Stimulated activated CD8-positive, alpha-beta memory T cell treated with anti-CD3 and anti-CD28 coated beads, Interleukin-4, amount 100 ng/mL, for 48 hours (primary cell): ENCODE measurements around the gene CEP95.
"Not testable (repeated sequence)": the region's sequence is repeated elsewhere in the genome, so short reads cannot be mapped to it uniquely, and the experiment has no call there.

Experiments
- DNase-seq: peaks from one replicate; pipeline ENCODE4 v3.0.0-alpha.2; 2020

CEP95 gene

DNA sequence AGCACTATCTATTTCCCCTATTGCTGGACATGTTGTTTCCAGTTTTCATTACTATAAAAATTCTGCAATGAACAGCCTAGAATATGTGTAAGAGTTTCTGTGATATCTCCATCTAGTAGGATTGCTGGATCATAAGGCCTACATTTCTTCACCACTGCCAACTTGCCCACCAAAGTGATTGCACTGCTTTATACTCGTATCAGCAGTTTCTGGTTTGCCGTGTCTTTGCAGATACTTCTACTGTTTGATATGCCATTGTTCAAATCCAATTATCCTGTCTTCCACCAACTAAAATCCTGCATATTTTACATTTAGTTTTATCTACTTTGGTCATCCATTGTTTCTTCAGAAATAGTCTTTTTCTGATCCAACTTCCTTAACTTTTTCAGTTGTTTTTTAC is 21.1 kb downstream of the CEP95 start:
- no peak for DNase-seq

DNA sequence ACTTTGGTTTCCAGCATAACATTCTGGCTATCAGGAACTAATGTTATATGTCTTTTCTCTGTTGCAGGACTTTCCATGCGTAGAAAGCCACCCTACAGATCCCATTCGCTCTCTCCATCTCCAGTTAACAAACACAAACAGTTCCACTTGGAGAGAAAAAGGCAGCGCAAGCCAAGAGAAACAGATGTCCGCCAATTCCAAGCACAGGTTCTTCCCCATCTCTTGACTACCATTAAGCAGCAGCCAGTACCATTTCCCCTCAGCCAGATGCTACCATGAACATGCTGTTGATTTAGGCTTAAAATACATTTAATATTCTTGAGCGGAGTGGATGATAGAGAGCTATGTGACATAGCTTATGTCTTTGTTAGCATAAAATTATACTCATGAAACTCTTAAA is 22.4 kb downstream of the CEP95 start:
- no peak for DNase-seq

DNA sequence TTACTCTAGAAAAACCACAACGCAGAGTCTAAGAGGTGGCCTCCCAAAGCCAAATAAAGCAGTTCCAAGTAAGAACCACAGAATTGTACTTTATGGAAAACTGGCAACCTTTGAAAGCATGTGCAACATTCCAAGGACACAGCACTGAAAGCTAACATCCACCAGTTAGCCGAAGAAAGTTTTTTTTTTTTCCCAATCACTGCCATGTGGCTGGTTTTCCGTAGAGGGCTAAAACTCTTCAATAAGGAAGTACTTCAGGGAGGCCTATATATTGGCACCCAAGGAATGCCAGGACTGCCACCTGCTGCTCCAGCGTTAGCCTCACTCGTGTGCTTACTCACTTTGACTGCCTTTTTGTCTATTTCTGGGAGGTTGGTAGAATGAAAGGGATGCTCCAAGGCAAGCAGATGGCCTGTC is 25.2 kb downstream of the CEP95 start:
- no peak for DNase-seq

DNA sequence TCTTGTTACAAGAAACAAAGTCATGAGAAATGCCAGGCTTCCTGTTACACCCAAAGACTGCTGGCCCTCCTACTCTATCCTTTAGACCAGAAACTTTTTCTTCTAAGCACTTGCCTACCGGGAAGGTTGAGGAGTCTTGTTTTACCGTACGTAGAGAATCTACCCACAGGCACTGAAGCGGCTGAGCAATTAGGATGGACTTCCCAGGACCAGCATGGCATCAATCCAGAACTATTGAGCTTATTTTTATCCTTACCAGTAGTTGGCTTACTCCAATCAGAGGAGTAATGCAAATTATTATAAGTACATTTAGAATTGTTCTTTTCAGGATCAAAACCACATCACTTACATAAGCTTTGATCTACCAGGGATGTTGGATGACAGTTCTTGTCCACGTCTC is 25.6 kb downstream of the CEP95 start:
- no peak for DNase-seq

DNA sequence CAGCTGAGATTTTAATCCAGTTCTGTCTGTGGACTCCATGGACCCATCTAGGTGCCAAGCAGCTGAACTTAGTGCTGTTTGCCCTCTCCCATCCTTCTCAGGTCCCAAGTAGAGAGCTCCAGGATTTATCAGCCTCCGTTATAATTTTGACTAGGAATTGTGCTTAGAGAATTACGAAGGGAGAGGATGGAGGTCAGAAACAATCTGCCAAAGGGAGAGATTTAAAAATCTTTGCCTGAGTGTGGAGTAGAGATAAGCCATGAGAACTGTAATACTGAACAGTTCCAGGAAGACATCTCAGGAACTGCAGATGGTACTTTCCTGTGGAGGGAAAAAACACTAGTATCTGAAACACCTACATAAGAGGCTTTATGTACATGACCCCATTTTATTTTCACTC is 27.0 kb downstream of the CEP95 start:
- DNase-seq: no peak

DNA sequence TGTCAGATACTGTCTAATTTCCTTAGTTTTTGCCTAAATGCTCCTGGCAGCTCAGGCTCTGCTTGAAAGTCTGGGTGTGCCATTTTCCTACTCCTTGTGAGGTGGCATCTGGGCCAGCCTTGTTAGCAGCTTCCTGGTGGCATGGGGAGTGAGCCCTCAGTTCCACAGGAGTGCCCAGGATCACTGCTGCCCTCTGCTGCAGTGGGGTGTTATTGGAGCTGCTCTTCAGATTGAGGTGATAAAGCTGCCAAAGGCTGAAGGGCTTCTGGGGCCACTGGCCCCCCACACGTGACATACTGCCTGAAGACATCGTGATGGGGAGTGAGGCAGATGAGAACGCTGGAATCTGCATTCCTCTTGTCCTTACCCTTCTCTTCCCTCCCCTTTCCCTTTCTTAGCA is 27.4 kb downstream of the CEP95 start:
- no peak for DNase-seq

DNA sequence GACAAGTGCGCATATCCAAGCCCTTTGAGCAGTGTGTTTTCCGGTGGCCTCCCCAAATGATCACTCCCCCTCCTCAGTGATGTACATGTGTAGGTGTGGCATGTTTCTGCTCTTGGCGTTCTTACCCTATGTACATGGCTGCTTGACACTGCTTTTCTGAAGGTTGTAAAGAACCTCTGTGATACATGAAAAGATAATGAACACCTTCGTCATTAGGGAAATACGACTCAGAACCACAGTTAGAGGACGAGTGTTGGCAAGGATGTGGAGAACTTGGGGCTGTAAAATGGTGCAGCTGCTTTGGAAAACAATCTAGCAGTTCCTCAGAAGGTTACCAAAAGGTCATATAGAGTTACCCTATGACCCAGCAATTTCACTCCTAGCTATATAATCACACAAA is 28.6 kb downstream of the CEP95 start:
- no peak for DNase-seq

DNA sequence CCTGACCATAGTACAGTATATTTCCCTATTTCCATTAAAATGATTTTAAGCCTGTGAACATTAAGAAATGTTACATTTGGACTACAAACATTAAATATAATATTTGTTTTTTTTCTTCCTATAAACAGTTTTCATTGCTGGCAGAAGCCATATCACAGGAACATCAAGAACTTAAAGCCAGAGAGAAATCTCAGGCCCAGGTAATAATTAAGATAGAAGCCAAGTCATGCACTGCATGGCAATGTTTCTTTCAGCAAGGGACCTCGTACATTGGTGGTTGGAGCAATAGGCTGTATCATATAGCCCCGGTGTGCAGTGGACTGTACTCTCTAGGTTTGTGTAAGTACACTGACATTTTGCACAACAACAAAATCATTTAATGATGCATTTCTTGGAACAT is 30.1 kb downstream of the CEP95 start:
- no peak for DNase-seq

DNA sequence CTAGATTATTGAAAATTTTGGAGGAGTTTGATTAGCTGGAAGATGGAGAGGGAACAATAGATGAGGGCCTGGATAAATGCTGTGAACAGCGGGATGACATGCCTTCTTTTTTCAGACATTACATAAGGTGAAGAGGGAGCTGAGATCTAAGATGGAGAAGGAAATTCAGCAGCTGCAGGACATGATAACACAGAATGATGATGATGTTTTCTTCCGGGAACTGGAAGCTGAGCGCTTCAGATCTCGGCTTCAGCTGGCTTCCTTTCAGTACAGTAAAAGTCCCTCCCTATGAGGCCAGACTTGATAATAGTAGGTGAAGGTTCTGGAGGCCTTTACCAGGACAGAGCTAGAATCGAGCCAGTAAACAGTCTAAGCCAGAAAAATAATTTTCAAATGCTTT is 30.7 kb downstream of the CEP95 start:
- no peak for DNase-seq

DNA sequence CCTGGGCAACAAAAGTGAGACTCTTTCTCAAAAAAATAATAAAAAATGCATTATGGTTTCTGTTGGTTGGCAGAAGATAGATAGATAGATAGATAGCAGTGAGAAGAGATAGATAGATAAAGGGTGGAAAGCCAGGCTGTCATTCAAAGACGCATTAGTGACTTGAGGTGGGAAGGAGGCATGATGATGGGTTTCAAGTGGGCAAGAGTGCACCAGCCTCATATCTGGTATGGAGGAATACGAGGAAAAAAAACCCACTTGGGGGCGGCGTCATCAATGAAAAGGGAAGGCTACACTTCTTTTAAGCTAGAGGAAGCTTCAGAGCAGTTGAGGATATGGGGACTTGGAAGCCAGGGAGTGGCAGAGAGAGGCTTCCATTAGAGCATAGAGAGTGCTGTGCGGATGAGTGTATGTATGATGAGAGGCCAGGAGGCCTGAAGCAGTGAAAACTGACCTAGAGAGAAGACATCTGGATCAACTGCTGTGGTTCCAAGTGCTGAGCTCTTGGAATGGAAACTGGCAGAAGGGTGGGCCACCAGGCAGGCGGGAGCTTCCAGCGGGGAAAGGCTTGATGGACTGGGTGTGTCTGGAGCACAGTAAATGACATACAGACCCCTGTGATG is 31.8 kb downstream of the CEP95 start:
- DNase-seq: no peak

DNA sequence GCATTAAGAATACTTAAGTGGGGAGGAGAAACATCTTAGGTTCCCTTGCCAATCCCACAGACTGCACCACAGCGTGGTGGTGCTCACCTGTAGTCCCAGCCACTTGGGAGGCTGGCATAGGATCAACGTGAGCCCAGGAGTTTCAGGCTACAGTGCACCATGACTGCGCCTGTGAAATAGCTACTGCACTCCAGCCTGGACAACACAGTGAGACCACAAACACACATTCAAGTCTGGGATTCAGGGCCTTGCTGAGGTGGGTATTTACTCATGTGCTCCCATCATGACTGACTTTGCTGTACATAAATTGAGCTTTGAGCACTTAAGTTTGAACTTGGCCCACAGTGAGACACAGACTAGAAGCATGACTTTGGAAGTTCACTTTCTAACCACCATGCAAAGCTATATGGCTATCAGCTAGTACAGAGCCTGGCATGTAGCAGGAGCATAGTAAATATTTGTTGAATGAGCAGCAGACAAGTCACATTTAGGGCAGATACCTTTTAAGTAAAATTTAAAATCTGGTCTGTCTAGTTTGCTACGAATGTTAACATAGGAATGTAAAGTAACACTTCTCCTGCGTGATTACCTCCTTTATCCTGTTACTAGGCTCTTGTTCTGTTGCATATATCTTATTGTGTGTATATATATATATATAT is 33.5 kb downstream of the CEP95 start:
- DNase-seq: no peak

DNA sequence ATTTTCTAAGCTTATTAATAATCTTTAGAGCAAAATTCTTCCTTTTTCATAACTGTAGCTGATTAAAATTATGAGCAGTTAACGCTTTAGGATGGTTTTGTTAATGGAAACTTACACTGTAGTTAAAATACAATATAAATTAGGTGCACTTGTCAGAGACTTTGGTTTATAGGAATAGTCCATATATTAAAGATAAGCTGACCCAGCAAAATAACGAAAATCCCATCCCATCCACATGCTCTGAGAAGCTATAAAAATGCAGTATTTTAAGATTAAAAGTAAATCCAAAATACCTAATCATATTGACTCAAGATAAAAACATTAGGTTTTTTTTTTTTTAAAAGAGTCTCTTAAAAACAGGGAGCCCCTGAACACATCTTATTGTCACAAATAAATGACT is 38.0 kb downstream of the CEP95 start:
- DNase-seq: no peak

DNA sequence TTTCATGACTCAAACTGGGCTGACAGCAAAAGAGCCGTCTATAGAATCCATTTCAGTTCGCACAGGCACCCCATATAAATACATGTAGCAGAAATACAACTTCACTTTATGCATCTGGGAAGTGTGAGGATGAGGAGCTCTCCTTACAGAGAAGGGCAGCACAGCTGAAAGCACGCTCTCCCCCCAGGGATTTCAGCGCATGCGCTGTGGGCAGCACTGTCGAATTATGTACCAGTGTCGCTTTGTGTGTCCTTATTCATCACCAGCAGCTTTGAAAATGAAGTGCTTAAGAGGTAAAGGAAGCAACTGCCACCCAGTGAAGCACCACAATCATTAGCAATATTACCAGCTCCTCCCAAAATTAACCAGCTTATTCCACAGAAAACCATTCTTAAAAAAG is 39.9 kb downstream of the CEP95 start:
- no peak for DNase-seq

DNA sequence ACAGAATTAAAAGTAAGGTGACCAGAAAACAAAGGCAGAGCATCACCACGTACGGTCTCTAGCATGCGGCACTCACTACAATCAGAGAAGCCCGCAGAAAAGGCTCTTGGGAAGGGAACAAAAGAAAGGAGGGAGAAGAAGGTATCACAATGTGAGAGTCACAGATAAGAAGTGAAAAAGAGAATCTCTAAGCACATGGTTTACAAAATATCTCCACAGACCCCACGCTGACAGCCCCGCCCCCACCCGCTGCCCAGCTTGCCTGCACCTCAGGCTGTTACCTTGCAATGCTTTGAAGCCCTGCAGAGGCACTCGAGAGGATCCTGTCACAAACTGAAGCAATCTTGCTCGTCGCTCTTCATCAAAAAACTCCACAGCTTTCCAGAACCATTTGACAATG is 40.5 kb downstream of the CEP95 start:
- DNase-seq: no peak

DNA sequence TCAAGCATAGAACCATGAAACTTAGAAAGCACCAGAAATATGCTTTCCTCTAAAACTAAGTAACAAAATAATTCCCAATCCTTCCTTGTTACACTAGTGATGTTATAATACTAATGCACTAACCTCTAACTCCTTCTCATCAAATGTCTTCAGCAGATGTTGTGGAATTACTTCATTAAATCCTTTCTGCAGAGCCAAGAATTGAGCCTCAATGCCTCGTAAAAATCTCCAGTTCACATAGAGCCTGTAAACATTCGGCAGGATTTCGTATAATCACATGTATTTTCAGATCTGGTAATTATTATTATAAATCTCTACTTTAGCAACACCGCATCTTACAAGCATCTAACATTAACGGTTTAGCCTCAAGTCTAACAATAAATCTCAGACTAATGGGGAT is 44.7 kb downstream of the CEP95 start:
- DNase-seq: no peak

DNA sequence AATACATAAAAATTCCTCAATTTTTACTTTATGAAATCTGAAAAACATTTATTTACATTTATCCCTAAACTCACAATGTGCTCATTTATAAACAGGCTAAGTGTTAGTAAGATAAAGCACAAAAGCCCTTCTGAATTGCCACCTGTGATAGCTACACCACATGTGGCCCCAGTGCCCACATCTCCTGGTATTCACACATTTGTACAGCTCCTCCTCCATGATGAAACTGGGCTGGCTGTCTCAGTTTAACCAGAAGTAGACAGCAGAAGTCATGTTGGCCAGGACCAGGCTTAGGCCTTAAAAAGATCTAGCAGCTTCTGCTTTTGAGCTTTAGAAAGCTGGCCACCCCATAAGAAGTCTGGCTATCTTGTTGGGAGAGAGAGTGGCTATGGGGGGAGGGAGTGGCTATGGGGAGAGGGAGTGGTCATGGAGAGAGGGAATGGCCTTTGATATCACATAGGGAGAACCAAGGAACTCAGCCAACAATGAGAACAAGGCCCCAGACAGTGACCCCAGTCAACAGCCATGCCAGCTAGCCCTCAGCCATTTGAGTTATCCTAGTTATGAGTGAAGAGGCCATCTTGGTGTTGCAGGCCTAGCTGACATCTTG is 47.4 kb downstream of the CEP95 start:
- no peak for DNase-seq

DNA sequence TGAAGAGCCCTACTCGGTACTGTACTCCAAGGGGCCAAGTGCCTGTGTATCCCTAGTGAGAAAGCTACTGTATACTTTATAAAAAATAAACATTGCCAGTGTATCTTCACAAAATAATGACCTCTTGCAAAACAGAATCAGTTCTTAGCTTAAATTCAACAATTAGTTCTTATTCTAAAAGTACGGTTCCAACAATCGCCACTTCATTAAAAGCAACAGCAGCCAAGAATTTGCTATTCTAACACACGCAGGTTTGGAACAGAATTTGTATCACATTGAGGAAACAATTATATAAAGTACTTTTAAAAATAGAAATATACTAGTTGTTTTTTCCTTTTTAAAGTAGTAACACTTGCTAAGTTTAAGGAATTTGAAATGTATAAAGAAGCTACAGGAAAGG is 48.5 kb downstream of the CEP95 start:
- DNase-seq: no peak

DNA sequence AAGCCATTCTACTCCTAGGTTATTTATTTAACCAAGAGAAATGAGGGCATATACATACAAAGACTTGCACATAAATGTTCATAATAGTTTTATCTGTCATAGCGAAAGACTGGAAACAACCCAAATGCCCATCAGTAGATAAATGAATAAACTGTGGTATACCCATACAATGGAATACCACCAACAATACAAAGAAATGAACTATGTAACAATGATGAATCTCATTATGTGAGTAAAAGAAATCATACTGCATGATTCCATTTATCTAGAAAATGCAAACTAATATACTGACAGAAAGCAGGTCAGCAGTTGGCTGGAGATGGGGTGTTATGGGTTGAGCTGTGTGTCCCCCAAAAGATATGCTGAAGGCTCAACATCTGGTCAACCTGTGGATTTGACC is 57.3 kb downstream of the CEP95 start:
- DNase-seq: no peak

DNA sequence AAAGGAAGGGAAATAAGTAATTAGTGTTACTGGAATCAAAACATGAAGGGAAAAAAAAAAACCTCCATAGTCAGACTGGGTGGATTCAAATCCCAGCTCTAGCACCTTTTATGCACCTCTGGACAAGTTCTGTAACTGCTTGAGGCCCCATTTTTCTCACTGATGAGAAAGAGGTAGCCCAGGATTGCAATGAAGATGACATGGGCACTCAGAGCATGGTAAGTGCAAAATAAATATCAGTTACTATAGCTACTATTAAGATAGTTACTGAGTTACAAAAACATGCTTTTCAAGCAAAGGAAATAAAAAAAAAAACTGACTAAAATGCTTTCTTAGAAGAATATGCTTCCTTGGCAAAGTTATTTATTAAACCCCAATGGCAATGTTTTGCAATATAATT is 58.8 kb downstream of the CEP95 start:
- no peak for DNase-seq

DNA sequence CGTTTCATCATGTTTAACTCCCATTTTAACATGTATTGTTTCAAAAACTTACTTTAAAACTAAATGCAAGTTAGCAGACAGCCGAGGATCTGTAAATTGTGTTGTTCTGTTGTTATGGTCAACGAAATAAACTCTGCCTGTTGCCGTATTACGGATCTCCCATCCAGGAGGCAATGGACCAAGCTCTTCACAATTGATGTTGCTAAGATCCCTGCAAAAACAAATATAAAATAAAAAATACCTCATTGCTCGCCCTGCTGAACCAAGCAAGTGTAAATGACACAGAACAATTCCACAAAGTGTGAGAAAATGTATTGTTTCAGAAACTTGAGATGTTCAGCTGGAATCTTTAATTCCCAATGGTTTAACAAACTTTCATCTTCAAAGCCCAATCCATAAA is 65.0 kb downstream of the CEP95 start:
- no peak for DNase-seq

DNA sequence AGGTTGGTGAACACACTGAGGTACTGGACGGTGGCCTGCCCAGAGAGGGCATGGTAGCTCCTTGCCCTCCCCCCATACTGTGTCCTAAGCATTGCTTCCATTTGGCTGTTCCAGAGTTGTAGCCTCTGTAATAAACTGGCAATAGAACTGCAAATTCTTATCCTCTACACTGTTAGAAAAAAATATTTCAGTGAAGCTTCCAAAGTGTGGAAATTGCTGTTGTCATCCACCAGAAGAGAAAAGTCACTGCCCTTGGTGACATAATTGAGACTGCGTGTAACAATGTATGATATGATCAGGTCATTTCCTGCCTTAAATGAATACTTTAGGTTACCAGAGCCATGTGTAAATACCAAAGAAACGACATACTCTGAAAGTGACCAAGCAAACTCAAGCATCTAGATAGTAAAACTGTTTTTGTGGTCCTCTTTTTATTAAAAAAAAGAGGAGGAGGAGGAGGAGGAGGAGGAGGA is 65.9 kb downstream of the CEP95 start:
- DNase-seq: no peak

DNA sequence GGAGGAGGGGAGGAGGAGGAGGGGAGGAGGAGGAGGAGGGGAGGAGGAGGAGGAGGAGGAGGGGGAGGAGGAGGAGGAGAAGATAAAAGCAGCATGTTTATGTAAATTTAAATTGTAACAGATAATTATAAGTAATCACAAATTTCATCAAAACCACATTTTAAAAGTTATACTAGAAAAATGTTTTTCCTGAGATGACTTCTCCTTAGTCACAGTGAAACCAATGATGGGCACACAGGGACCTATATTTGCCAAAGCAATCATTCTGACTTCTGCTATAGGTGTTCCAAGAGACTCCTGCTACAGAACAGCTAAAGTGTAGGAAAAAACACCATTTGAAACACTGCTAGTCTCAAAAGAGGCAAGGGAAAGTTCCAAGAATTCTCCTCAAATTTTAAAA is 66.4 kb downstream of the CEP95 start:
- DNase-seq: no peak

DNA sequence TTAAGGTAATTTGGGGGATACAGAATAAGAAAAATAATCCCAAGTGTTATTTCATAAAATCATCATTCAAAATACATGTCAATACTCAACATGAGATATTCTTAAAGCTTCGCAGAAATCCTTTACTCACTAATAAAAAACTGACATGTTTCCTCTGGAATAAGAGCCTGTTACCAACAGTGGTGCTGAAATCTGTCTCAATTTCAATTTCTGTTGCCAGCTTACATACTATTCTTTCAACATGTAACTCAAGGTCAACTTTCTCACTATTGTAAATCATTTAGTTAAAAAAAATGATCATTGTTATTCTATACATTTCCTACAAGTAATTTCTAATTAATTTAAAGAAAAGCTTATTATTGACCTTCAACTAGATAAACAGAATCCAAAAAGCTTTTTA is 67.9 kb downstream of the CEP95 start:
- DNase-seq: no peak

DNA sequence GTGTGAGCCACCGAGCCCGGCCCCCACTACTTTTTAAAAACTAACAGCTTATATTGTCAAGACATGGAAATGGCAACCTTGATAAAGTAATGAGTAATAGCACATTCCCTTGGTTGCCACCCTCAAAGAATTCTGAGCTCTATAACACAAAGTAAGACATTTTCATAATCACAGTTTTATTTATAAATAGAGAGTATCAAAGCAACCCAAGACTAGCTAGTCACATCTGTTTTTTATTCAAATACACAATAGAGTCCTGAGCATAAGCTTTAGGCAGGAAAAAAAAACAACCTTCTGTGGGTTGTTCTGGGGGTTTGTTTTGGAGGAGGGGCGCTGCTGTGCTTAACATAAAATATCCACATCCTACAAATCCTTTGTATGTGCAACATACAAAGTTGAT is 68.7 kb downstream of the CEP95 start:
- DNase-seq: no peak

DNA sequence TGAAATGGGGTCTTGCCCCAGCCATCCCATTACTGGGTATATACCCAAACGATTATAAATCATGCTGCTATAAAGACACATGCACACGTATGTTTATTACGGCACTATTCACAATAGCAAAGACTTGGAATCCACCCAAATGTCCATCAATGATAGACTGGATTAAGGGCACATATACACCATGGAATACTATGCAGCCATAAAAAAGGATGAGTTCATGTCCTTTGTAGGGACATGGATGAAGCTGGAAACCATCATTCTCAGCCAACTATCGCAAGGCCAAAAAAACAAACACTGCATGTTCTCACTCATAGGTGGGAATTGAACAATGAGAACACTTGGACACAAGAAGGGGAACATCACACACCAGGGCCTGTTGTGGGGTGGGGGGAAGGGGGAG is 70.2 kb downstream of the CEP95 start:
- not testable (repeated sequence) for DNase-seq
